ENCODE data around the gene RAB8B. TPM values are rescaled to one million over a fixed set of nuclear protein-coding genes. Genes with fewer than 3 reads are reported as not detected.
A peak's percentile ranks its signal among the peaks of the same experiment; 100 is the strongest.

Gene RAB8B
- total and polyA plus RNA-seq, 2 of the 13 experiments (the other 11 are each of a cell fraction or from before 2014, with no cell fraction given): 6.8 to 14.2 TPM

GRCh38 chr15:63157118-63157843 lies 32.1 kb upstream of the RAB8B start, which contains the start of gene RPS27L (continued):
- TF ChIP-seq E2F2 (CRISPR knock-in tag; IDR thresholded peaks at IDR 0.05; ENCODE audit: borderline replicate concordance): 0 out of 2 replicates have a peak, but pooled peaks have one; percentile 37
- no peak for TF ChIP-seq MAFK (conservative IDR thresholded peaks at IDR 0.05 in 1 of 2, IDR thresholded peaks at IDR 0.05 in 1 of 2; ENCODE audit: low read length in 2 of 2)
- TF ChIP-seq ZXDC (CRISPR knock-in tag; IDR thresholded peaks at IDR 0.05): peak; percentile 57
- peak; percentile 77; the same call in 1 of the 2 replicates for TF ChIP-seq ZNF256 (CRISPR knock-in tag; conservative IDR thresholded peaks at IDR 0.05)
- TF ChIP-seq ZNF704 (CRISPR knock-in tag; IDR thresholded peaks at IDR 0.05; ENCODE audit: borderline replicate concordance): peak; percentile 74; the same call in 1 of the 2 replicates
- peak; percentile 77 for TF ChIP-seq MXD3 (CRISPR knock-in tag; IDR thresholded peaks at IDR 0.05)
- TF ChIP-seq PHF8 (CRISPR knock-in tag; IDR thresholded peaks at IDR 0.05): peak; percentile 94
- TF ChIP-seq ZNF432 (CRISPR knock-in tag; IDR thresholded peaks at IDR 0.05; ENCODE audit: borderline replicate concordance): no peak
- TF ChIP-seq ZFP41 (CRISPR knock-in tag; IDR thresholded peaks at IDR 0.05; ENCODE audit: borderline replicate concordance): no peak
- peak; percentile 91 for TF ChIP-seq ZNF501 (CRISPR knock-in tag; IDR thresholded peaks at IDR 0.05)
- peak; percentile 77; the same call in 1 of the 2 replicates for TF ChIP-seq CBX5 (CRISPR knock-in tag; IDR thresholded peaks at IDR 0.05; ENCODE audit: borderline replicate concordance)
- peak; percentile 83 for TF ChIP-seq GATAD1 (CRISPR knock-in tag; IDR thresholded peaks at IDR 0.05)
- peak; percentile 78 for TF ChIP-seq PRDM10 (CRISPR knock-in tag; IDR thresholded peaks at IDR 0.05; ENCODE audit: low read depth)
- TF ChIP-seq ZNF816 (CRISPR knock-in tag; IDR thresholded peaks at IDR 0.05; ENCODE audit: borderline replicate concordance): no peak
- TF ChIP-seq KDM2A (CRISPR knock-in tag; IDR thresholded peaks at IDR 0.05; ENCODE audit: borderline replicate concordance, low read depth): peak; percentile 91
- peak; percentile 79 for TF ChIP-seq ZNF768 (CRISPR knock-in tag; IDR thresholded peaks at IDR 0.05)
- no peak for TF ChIP-seq CC2D1A (CRISPR knock-in tag; IDR thresholded peaks at IDR 0.05)
- TF ChIP-seq ZNF737 (CRISPR knock-in tag; IDR thresholded peaks at IDR 0.05; ENCODE audit: borderline replicate concordance): peak; percentile 75; the same call in 1 of the 2 replicates
- no peak for TF ChIP-seq ZNF564 (CRISPR knock-in tag; IDR thresholded peaks at IDR 0.05)
- TF ChIP-seq ZBTB42 (CRISPR knock-in tag; IDR thresholded peaks at IDR 0.05): no peak

All from HepG2 (cell line).